Ovary (tissue), 9 donors: Measurements from ENCODE around the gene LCN10. TPM values are rescaled to one million over a fixed set of nuclear protein-coding genes. Genes with fewer than 3 reads are reported as not detected.
"Not testable (repeated sequence)": the region's sequence is repeated elsewhere in the genome, so short reads cannot be mapped to it uniquely, and the experiment has no call there.

Experiments used
- DNase-seq, 5 donors: peaks; one replicate each; pipeline ENCODE4 v3.0.0-alpha.2; 2019 to 2020
- H3K27ac ChIP-seq, 2 donors: fragments of 200-600 bp; one replicate each; pipeline versions ENCODE4 v1.5.1 to v1.8.0; 2019 to 2022
- H3K27me3 ChIP-seq: fragments of 200-600 bp; one replicate; pipeline ENCODE4 v1.8.0; 2022
- H3K36me3 ChIP-seq: fragments of 200-600 bp; sonication (generic); one replicate; pipeline ENCODE4 v1.5.1; 2019
- H3K4me1 ChIP-seq: one replicate; pipeline ENCODE4 v1.8.1; 2013; ENCODE audit warnings: mild to moderate bottlenecking, moderate library complexity; ENCODE audit not compliant: insufficient read depth
- H3K4me3 ChIP-seq: fragments of 200-600 bp; sonication (generic); one replicate; pipeline ENCODE4 v1.5.1; 2017
- H3K9me3 ChIP-seq, 2 donors: fragments of 200-600 bp in 1 of 2; sonication (generic) in 1 of 2; one replicate each; pipeline versions ENCODE4 v1.5.1 to v1.8.1; 2013 to 2019; ENCODE audit warnings: mild to moderate bottlenecking in 1 of 2, moderate library complexity in 1 of 2
- CTCF ChIP-seq, 3 donors: fragments of 450-650 bp in 2 of 3; fragments of 200-600 bp in 1 of 3; IDR thresholded peaks; one replicate each; pipeline versions ENCODE4 v1.5.1 to v1.8.0; 2016 to 2022; ENCODE audit warnings: antibody characterized with exemption in 3 of 3, mild to moderate bottlenecking in 1 of 3
- EP300 ChIP-seq: sonication (generic); formaldehyde crosslinking; IDR thresholded peaks from one replicate; pipeline ENCODE4 v1.6.1; 2017; ENCODE audit warnings: antibody characterized with exemption
- POLR2A ChIP-seq: fragments of 450-650 bp; IDR thresholded peaks from one replicate; pipeline ENCODE4 v1.6.1; 2017; ENCODE audit warnings: antibody characterized with exemption, mild to moderate bottlenecking, moderate library complexity
- WGBS, 3 donors: extraction: QIAGEN DNeasy Blood & Tissue Kit in 1 of 3; methylation state at CpG; one replicate each; pipeline versions ENCODE4 v1.1.5 to v1.1.7; 2013 to 2017; 5-methylcytosine and 5-hydroxymethylcytosine counted together
- intact Hi-C, 4 donors: fragments of 100-400 bp; cut with DNase I; formaldehyde crosslinking; loops; one replicate each; pipeline versions ENCODE4 v1.11.0 to v1.15.1; 2022 to 2023
- polyA plus RNA-seq, 2 donors: library from polyadenylated mRNA; stranded (reverse); fragments of 200-250 nt in 1 of 2; fragments of 350-450 nt in 1 of 2; fragmentation: Illumina TruSeq in 1 of 2; extraction: RNeasy Lipid Tissue Mini Kit (QIAGEN cat#74804) in 1 of 2; gene quantifications; one replicate each; pipeline ENCODE4 v1.2.3, GENCODE V29; 2013 to 2014
- total RNA-seq, 7 donors: library from RNA; depleted of rRNA in 2 of 7; stranded (reverse); fragments of >200 nt in 2 of 7; fragmentation: NEBNext Ultra II Directional in 3 of 7; extraction: Animal tissue kit (Norgen Biotek cat#: 25700) in 3 of 7; gene quantifications; one replicate each; pipeline versions ENCODE4 v1.1.0 to v1.2.4, GENCODE V29; 2016 to 2023
- donor health status: DM: no; HTN: no; CAD: no; lungs with moderate emphysema.
- donor health status: DM: no; HTN: no; CAD: no.
- donor health status: Bipolar disorder and iron deficiency.
- donor health status: DM: yes; HTN: yes; CAD: no.
- donor health status: DM: no; HTN: no; CAD: no.
- donor health status: DM: yes; HTN: yes; CAD: no.

LCN10 gene
- total and polyA plus RNA-seq, 9 donors, result 1.4 to 45.4 (median 4.5) TPM

- no peak overlapping the region for H3K4me3 ChIP-seq
- WGBS, 3 donors, result 58 to 65% (median 61%) methylated on average over 3 of the region's 3 CpGs
- DNase-seq, result no peak
- peaks cover 2% of the 10 kb centered on the region for H3K4me1 ChIP-seq
- TF ChIP-seq EP300 (no peak), POLR2A (no peak), CTCF (IDR thresholded peaks at IDR 0.05) (no peak)
- no peak overlapping the region for H3K27ac ChIP-seq
- no peaks in the 10 kb centered on the region for H3K9me3 ChIP-seq
- no peaks in the 10 kb centered on the region for H3K36me3 ChIP-seq
- intact Hi-C loops, result loop anchor here in 1 of 4 donors (5.0 kb wide), 1 partner anchor 615 kb away; no protein-coding TSS in a partner anchor
- H3K27me3 ChIP-seq, result no peaks in the 10 kb centered on the region
These were observed 29.2 kb upstream of the LCN10 start for GRCh38 chr9:136771907-136772415.

- TF ChIP-seq EP300 (no peak), CTCF (IDR thresholded peaks at IDR 0.05) (no peak), POLR2A (no peak)
- H3K9me3 ChIP-seq, result no peaks in the 10 kb centered on the region
- peak in 2 of 5 donors; percentile 21 to 55 for DNase-seq
- intact Hi-C loops, result loop anchor here in 1 of 4 donors (5.0 kb wide), 1 partner anchor 618 kb away; no protein-coding TSS in a partner anchor
- H3K27ac ChIP-seq, result no peak overlapping the region
- H3K4me1 ChIP-seq, result peaks cover 2% of the 10 kb centered on the region
- WGBS, 3 donors, result 4 to 12% (median 9%) methylated on average over 13 to 16 of the region's 16 CpGs
- H3K4me3 ChIP-seq, result no peak overlapping the region
- no peaks in the 10 kb centered on the region for H3K36me3 ChIP-seq
- no peaks in the 10 kb centered on the region for H3K27me3 ChIP-seq
These were observed 27.0 kb upstream of the LCN10 start for GRCh38 chr9:136769710-136770191.

- H3K27me3 ChIP-seq, H3K4me1 ChIP-seq, H3K4me3 ChIP-seq, intact Hi-C loops, H3K9me3 ChIP-seq, H3K36me3 ChIP-seq, H3K27ac ChIP-seq: not testable (repeated sequence)
- 19 to 21% (median 19%) methylated on average over 15 to 18 of the region's 18 CpGs for WGBS, 3 donors
- peak in 2 of 5 donors; percentile 38 to 43 for DNase-seq
These were observed 23.8 kb upstream of the LCN10 start for GRCh38 chr9:136766410-136767120.

GRCh38 chr9:136765745-136766409 is 23.1 kb upstream of the LCN10 start:
- H3K36me3 ChIP-seq, H3K4me3 ChIP-seq, intact Hi-C loops, H3K27me3 ChIP-seq, H3K4me1 ChIP-seq, H3K27ac ChIP-seq, H3K9me3 ChIP-seq: not testable (repeated sequence)
- WGBS, 3 donors, result 59 to 66% (median 65%) methylated on average over 14 of the region's 14 CpGs
- DNase-seq, result peak in 1 of 5 donors; percentile 19

GRCh38 chr9:136765041-136765440 is 22.3 kb upstream of the LCN10 start:
- DNase-seq, result peak in 1 of 5 donors; percentile 31

More at GRCh38 chr9:136765041-136765440, 22.3 kb upstream of the LCN10 start:
- WGBS, 3 donors, result 80 to 91% (median 88%) methylated on average over 7 to 14 of the region's 14 CpGs
- TF ChIP-seq EP300, result no peak
- no peak for TF ChIP-seq CTCF (IDR thresholded peaks at IDR 0.05)
- TF ChIP-seq POLR2A, result no peak
- Histone ChIP-seq H3K36me3 (no peaks in the 10 kb centered on the region), H3K4me3 (no peak overlapping the region), H3K27me3 (no peaks in the 10 kb centered on the region), H3K4me1 (peaks cover 2% of the 10 kb centered on the region), H3K27ac (no peak overlapping the region), H3K9me3 (no peaks in the 10 kb centered on the region)
- intact Hi-C loops, result no loop called here
